Dedifferentiated amniotic fluid mesenchymal stem cell (primary cell): ENCODE data around the gene LHFPL2.
"Not testable (repeated sequence)": the region's sequence is repeated elsewhere in the genome, so short reads cannot be mapped to it uniquely, and the experiment has no call there.

ENCODE experiments used
- DNase-seq: peaks from one replicate; pipeline ENCODE4 v3.0.0-alpha.2; 2016; ENCODE audit errors: extremely low spot score

Gene LHFPL2

GRCh38 chr5:78472469-78473106 lies 176.0 kb downstream of the LHFPL2 start:
- DNase-seq = peak; percentile 38

- no peak for DNase-seq
Observed at GRCh38 chr5:78471896-78472295, 176.7 kb downstream of the LHFPL2 start.

GRCh38 chr5:78467752-78468357 lies 180.7 kb downstream of the LHFPL2 start:
- DNase-seq = peak; percentile 66

- DNase-seq = no peak
Observed at GRCh38 chr5:78467140-78467539, 181.4 kb downstream of the LHFPL2 start.

GRCh38 chr5:78458843-78459242 lies 189.7 kb downstream of the LHFPL2 start:
- no peak for DNase-seq

- not testable (repeated sequence) for DNase-seq
Observed at GRCh38 chr5:78457507-78457906, 191.1 kb downstream of the LHFPL2 start.

- DNase-seq = no peak
Observed at GRCh38 chr5:78449103-78449502, 199.5 kb downstream of the LHFPL2 start.

- DNase-seq = no peak
Observed at GRCh38 chr5:78447775-78448424, 200.7 kb downstream of the LHFPL2 start.
